Mesenchymal stem cell (in vitro differentiated cells and primary cell): ENCODE measurements around the gene RPRD2.
A peak's percentile ranks its signal among the peaks of the same experiment; 100 is the strongest.

Experiments
- DNase-seq: peaks from one replicate; pipeline ENCODE4 v3.0.0-alpha.2; 2013
- H2AFZ ChIP-seq: one replicate; pipeline ENCODE4 v1.6.1; 2013; ENCODE audit warnings: low read depth, mild to moderate bottlenecking, control low read depth, inconsistent platforms, low read length, moderate library complexity
- H2AK5ac ChIP-seq: 2 replicates; pipeline ENCODE4 v1.6.1; 2013; ENCODE audit warnings: low read length, moderate library complexity, mild to moderate bottlenecking, inconsistent platforms; ENCODE audit not compliant: severe bottlenecking
- H2BK120ac ChIP-seq: one replicate; pipeline ENCODE4 v1.6.1; 2013; ENCODE audit warnings: low read depth, mild to moderate bottlenecking, inconsistent platforms, low read length, moderate library complexity
- H2BK12ac ChIP-seq, 2 experiments: one replicate each; pipeline ENCODE4 v1.6.1; 2013; ENCODE audit warnings: inconsistent platforms in 2 of 2, low read length in 2 of 2, mild to moderate bottlenecking in 2 of 2, moderate library complexity in 2 of 2, control low read depth in 1 of 2
- H2BK15ac ChIP-seq: one replicate; pipeline ENCODE4 v1.6.1; 2013; ENCODE audit warnings: mild to moderate bottlenecking, low read depth, inconsistent platforms; ENCODE audit not compliant: poor library complexity, severe bottlenecking
- H2BK5ac ChIP-seq: 2 replicates; pipeline ENCODE4 v1.6.1; 2013; ENCODE audit warnings: low read depth, mild to moderate bottlenecking, low read length, control low read depth, inconsistent platforms; ENCODE audit not compliant: poor library complexity, severe bottlenecking
- H3K14ac ChIP-seq, 2 experiments: one replicate each; pipeline ENCODE4 v1.6.1; 2013; ENCODE audit warnings: inconsistent platforms in 2 of 2, low read length in 2 of 2, control low read depth in 1 of 2, mild to moderate bottlenecking in 1 of 2, moderate library complexity in 1 of 2
- H3K18ac ChIP-seq, 2 experiments: one replicate each; pipeline ENCODE4 v1.6.1; 2013; ENCODE audit warnings: inconsistent platforms in 2 of 2, low read length in 2 of 2, control low read depth in 1 of 2, low read depth in 1 of 2, mild to moderate bottlenecking in 1 of 2
- H3K23ac ChIP-seq, 2 experiments: one replicate each; pipeline ENCODE4 v1.6.1; 2013; ENCODE audit warnings: inconsistent platforms in 2 of 2, low read length in 2 of 2, mild to moderate bottlenecking in 2 of 2, moderate library complexity in 2 of 2, control low read depth in 1 of 2
- H3K27ac ChIP-seq: 2 replicates; pipeline ENCODE4 v1.5.1; 2013; ENCODE audit warnings: mild to moderate bottlenecking, moderate library complexity, low read length, control low read depth, inconsistent platforms; ENCODE audit not compliant: poor library complexity, severe bottlenecking
- H3K27me3 ChIP-seq, 2 experiments: 2 replicates each; pipeline versions ENCODE4 v1.6.1 to v1.7.0; 2013; ENCODE audit warnings: low read length in 2 of 2, mild to moderate bottlenecking in 2 of 2, moderate library complexity in 2 of 2, control low read depth in 1 of 2, inconsistent platforms in 1 of 2; ENCODE audit not compliant: control insufficient read depth in 1 of 2, insufficient read depth in 1 of 2
- H3K36me3 ChIP-seq, 2 experiments: 2 replicates each; pipeline versions ENCODE4 v1.6.1 to v1.7.0; 2013; ENCODE audit warnings: low read length in 2 of 2, control low read depth in 1 of 2, inconsistent platforms in 1 of 2, low read depth in 1 of 2, mild to moderate bottlenecking in 1 of 2; ENCODE audit not compliant: insufficient read depth in 2 of 2, control insufficient read depth in 1 of 2
- H3K4ac ChIP-seq, 2 experiments: one replicate each; pipeline ENCODE4 v1.6.1; 2013; ENCODE audit warnings: inconsistent platforms in 2 of 2, low read length in 2 of 2, mild to moderate bottlenecking in 2 of 2, moderate library complexity in 2 of 2, control low read depth in 1 of 2, low read depth in 1 of 2
- H3K4me1 ChIP-seq: 2 replicates; pipeline ENCODE4 v1.6.1; 2013; ENCODE audit warnings: low read depth, low read length, control low read depth; ENCODE audit not compliant: control insufficient read depth, insufficient read depth
- H3K4me2 ChIP-seq: 2 replicates; pipeline ENCODE4 v1.6.1; 2013; ENCODE audit warnings: low read length, mild to moderate bottlenecking, inconsistent platforms; ENCODE audit not compliant: poor library complexity, severe bottlenecking
- H3K4me3 ChIP-seq, 2 experiments: 2 replicates each; pipeline versions ENCODE4 v1.5.1 to v1.7.0; 2013; ENCODE audit warnings: low read length in 2 of 2, mild to moderate bottlenecking in 2 of 2, control low read depth in 1 of 2, low read depth in 1 of 2; ENCODE audit not compliant: insufficient read depth in 1 of 2
- H3K79me1 ChIP-seq: replicated peaks from 2 replicates; pipeline ENCODE4 v1.6.1; 2013; ENCODE audit warnings: mild to moderate bottlenecking, control low read depth, low read length, inconsistent platforms; ENCODE audit not compliant: poor library complexity, severe bottlenecking
- H3K9ac ChIP-seq: 2 replicates; pipeline ENCODE4 v1.7.0; 2013; ENCODE audit warnings: mild to moderate bottlenecking, low read length, moderate library complexity
- H3K9me3 ChIP-seq: 2 replicates; pipeline ENCODE4 v1.7.0; 2013; ENCODE audit warnings: mild to moderate bottlenecking, low read length; ENCODE audit not compliant: control insufficient read depth
- H4K8ac ChIP-seq: one replicate; pipeline ENCODE4 v1.6.1; 2013; ENCODE audit warnings: inconsistent platforms, mild to moderate bottlenecking, low read length, moderate library complexity
- H4K91ac ChIP-seq: one replicate; pipeline ENCODE4 v1.6.1; 2013; ENCODE audit warnings: mild to moderate bottlenecking, low read length, inconsistent platforms
- WGBS: methylation state at CpG from one replicate; pipeline ENCODE4 v1.1.7; 2013; ENCODE audit warnings: mixed read lengths; 5-methylcytosine and 5-hydroxymethylcytosine counted together

RPRD2 gene

GRCh38 chr1:150322310-150322709 lies 41.6 kb upstream of the RPRD2 start:
- H2BK12ac ChIP-seq, result no peak overlapping the region
- no peak overlapping the region for H3K18ac ChIP-seq
- peak; percentile 81 for DNase-seq
- no peak overlapping the region for H2BK5ac ChIP-seq
- peaks cover 2% of the 10 kb centered on the region for H3K4me1 ChIP-seq
- no CpG with 5 or more reads among the region's 3 CpGs for WGBS
- no peak overlapping the region for H2BK15ac ChIP-seq
- H3K27ac ChIP-seq, result no peak overlapping the region
- no peak overlapping the region for H4K91ac ChIP-seq
- peak overlapping the region in 1 of 2 experiments; percentile 97 for H3K4me3 ChIP-seq
- H2AK5ac ChIP-seq, result no peak overlapping the region
- no peak overlapping the region for H3K4ac ChIP-seq
- no peaks in the 10 kb centered on the region for H3K27me3 ChIP-seq
- H3K79me1 ChIP-seq, result peaks cover 10% of the 10 kb centered on the region
- H3K9me3 ChIP-seq, result no peaks in the 10 kb centered on the region
- H3K14ac ChIP-seq, result no peak overlapping the region
- H4K8ac ChIP-seq, result no peak overlapping the region
- peak overlapping the region; percentile 91 for H3K9ac ChIP-seq
- no peak overlapping the region for H2AFZ ChIP-seq
- H3K36me3 ChIP-seq, result peaks cover 9 to 26% of the 10 kb centered on the region in 2 experiments
- no peak overlapping the region for H3K23ac ChIP-seq
- H3K4me2 ChIP-seq, result peak overlapping the region; percentile 49
- H2BK120ac ChIP-seq, result no peak overlapping the region

GRCh38 chr1:150332651-150333290 lies 31.2 kb upstream of the RPRD2 start:
- Histone ChIP-seq H2BK120ac (no peak overlapping the region), H2BK15ac (no peak overlapping the region), H3K4ac (no peak overlapping the region), H2BK12ac (no peak overlapping the region), H3K27ac (no peak overlapping the region), H2AFZ (no peak overlapping the region), H3K4me2 (no peak overlapping the region), H2AK5ac (no peak overlapping the region), H3K18ac (no peak overlapping the region), H3K23ac (no peak overlapping the region), H3K4me3 (no peak overlapping the region), H4K91ac (no peak overlapping the region), H4K8ac (no peak overlapping the region), H3K9me3 (no peaks in the 10 kb centered on the region), H3K79me1 (peaks cover 30% of the 10 kb centered on the region), H3K9ac (no peak overlapping the region), H3K4me1 (no peaks in the 10 kb centered on the region), H3K27me3 (no peaks in the 10 kb centered on the region), H3K36me3 (peaks cover 69 to 84% of the 10 kb centered on the region in 2 experiments), H3K14ac (no peak overlapping the region), H2BK5ac (no peak overlapping the region)
- WGBS, result over 99% methylated on average over 7 of the region's 7 CpGs
- no peak for DNase-seq

- H4K91ac ChIP-seq, result no peak overlapping the region
- H3K4me3 ChIP-seq, result no peak overlapping the region
- no peak overlapping the region for H3K4me2 ChIP-seq
- H3K4ac ChIP-seq, result no peak overlapping the region
- H3K14ac ChIP-seq, result no peak overlapping the region
- H3K23ac ChIP-seq, result no peak overlapping the region
- no peak for DNase-seq
- no peaks in the 10 kb centered on the region for H3K27me3 ChIP-seq
- H2AK5ac ChIP-seq, result no peak overlapping the region
- no peak overlapping the region for H2BK15ac ChIP-seq
- H2BK120ac ChIP-seq, result no peak overlapping the region
- peaks cover 40 to 85% of the 10 kb centered on the region in 2 experiments for H3K36me3 ChIP-seq
- WGBS, result 100% methylated on average over 2 of the region's 4 CpGs
- H2BK12ac ChIP-seq, result no peak overlapping the region
- no peak overlapping the region for H3K27ac ChIP-seq
- no peak overlapping the region for H3K18ac ChIP-seq
- no peak overlapping the region for H2BK5ac ChIP-seq
- H3K79me1 ChIP-seq, result peaks cover 10% of the 10 kb centered on the region
- H3K9me3 ChIP-seq, result no peaks in the 10 kb centered on the region
- H4K8ac ChIP-seq, result no peak overlapping the region
- no peaks in the 10 kb centered on the region for H3K4me1 ChIP-seq
- no peak overlapping the region for H3K9ac ChIP-seq
- H2AFZ ChIP-seq, result no peak overlapping the region
Measured at GRCh38 chr1:150346316-150346715, 17.6 kb upstream of the RPRD2 start.

GRCh38 chr1:150352866-150353265 lies 11.1 kb upstream of the RPRD2 start:
- WGBS, result over 99% methylated on average over 4 of the region's 4 CpGs
- no peak overlapping the region for H4K8ac ChIP-seq
- no peaks in the 10 kb centered on the region for H3K4me1 ChIP-seq
- no peak overlapping the region for H2BK120ac ChIP-seq
- no peaks in the 10 kb centered on the region for H3K9me3 ChIP-seq
- H3K4ac ChIP-seq, result no peak overlapping the region
- no peak overlapping the region for H3K4me3 ChIP-seq
- no peaks in the 10 kb centered on the region for H3K27me3 ChIP-seq
- H2BK15ac ChIP-seq, result no peak overlapping the region
- peaks cover 5% of the 10 kb centered on the region for H3K79me1 ChIP-seq
- H3K27ac ChIP-seq, result no peak overlapping the region
- H2AFZ ChIP-seq, result no peak overlapping the region
- no peak overlapping the region for H3K23ac ChIP-seq
- H2AK5ac ChIP-seq, result no peak overlapping the region
- H3K36me3 ChIP-seq, result peaks cover 23 to 67% of the 10 kb centered on the region in 2 experiments
- DNase-seq, result no peak
- no peak overlapping the region for H3K4me2 ChIP-seq
- H2BK5ac ChIP-seq, result no peak overlapping the region
- H3K9ac ChIP-seq, result no peak overlapping the region
- no peak overlapping the region for H4K91ac ChIP-seq
- H3K14ac ChIP-seq, result no peak overlapping the region
- H2BK12ac ChIP-seq, result no peak overlapping the region
- H3K18ac ChIP-seq, result no peak overlapping the region
